ENCODE results near the gene OR6B3.

Gene OR6B3

DNA sequence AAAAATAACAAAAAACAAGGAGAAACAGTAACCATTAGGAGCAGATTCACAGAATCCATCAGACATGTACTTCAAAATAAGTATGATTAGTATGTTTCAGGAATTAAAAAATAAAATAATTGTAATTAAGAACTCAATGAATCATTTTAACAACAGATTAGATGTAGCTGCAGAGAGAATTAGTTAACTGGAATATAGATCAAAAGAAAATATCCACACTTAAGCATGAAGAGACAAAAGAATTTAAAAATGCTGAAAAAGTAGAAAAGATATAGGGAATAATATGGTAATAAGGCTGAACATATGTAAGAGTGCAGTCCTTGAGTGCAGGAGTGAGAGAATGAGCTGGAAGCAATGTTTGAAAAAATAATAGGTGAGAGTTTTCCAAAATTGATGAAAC is 24.1 kb upstream of the OR6B3 start:
- TF ChIP-seq, protein P1, sequence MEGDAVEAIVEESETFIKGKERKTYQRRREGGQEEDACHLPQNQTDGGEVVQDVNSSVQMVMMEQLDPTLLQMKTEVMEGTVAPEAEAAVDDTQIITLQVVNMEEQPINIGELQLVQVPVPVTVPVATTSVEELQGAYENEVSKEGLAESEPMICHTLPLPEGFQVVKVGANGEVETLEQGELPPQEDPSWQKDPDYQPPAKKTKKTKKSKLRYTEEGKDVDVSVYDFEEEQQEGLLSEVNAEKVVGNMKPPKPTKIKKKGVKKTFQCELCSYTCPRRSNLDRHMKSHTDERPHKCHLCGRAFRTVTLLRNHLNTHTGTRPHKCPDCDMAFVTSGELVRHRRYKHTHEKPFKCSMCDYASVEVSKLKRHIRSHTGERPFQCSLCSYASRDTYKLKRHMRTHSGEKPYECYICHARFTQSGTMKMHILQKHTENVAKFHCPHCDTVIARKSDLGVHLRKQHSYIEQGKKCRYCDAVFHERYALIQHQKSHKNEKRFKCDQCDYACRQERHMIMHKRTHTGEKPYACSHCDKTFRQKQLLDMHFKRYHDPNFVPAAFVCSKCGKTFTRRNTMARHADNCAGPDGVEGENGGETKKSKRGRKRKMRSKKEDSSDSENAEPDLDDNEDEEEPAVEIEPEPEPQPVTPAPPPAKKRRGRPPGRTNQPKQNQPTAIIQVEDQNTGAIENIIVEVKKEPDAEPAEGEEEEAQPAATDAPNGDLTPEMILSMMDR (conservative IDR thresholded peaks at IDR 0.05) = no peak
- no peak for TF ChIP-seq ZFX (IDR thresholded peaks at IDR 0.05)
- no peak overlapping the region for H3K27ac ChIP-seq

DNA sequence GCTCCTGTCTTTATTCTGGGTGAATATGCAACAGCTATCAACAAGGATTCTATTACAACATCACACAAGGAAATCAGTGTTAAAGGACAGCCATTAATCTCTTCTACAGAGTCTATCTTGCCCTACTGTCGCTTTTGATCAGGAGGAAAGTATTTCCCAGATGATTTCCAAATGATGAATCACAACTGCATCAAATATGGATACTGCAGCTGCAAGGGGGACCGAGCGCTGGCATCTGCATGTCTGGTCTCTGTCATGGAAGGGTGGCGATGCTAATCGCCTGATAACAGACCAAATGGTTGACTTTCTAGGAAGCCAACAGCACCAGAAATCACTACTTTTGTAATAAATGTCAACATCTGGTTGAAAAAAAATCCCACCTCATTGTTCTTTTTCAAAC is 21.2 kb upstream of the OR6B3 start:
- H3K27ac ChIP-seq = no peak overlapping the region
- TF ChIP-seq, protein P1 (conservative IDR thresholded peaks at IDR 0.05) = no peak
- TF ChIP-seq ZFX (IDR thresholded peaks at IDR 0.05) = no peak

DNA sequence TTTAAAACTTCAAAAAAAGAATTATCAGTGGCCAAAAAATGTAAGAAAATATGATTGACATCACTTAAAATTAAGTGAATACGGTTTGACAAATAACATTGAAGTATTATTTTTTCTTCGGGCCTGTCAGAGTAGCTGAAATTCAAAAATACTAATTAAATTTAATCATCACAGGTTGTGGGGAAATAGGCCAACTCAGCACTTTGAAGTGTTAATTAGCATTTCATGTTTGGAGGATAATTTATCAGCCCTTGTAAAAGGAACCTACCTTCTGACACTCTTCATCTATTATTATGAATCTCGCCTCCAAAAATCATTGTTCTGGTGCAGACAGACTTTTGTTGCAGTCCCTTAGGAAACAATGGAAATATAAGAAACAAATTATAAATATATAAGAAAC is 17.6 kb upstream of the OR6B3 start:
- H3K27ac ChIP-seq = no peak overlapping the region
- TF ChIP-seq ZFX (IDR thresholded peaks at IDR 0.05) = no peak

DNA sequence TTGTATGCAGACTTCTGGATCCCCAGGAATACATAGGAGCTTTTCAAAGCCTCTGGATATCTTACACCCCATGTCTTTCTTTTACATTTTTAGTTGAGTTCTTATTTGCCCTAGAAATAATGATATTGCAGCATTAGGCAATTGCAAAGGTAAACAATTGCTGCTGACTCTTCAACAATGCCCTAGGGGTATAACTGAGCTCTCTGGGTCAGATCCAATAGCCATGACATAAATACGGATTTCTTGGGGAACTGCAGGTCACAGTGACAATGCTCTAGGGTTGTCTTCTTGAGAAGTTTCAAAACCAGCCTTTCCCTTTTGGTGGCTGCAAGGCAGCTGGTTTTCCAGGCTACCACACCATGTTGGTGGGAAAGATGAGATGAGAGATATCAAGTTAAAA is 16.5 kb upstream of the OR6B3 start:
- no peak overlapping the region for H3K27ac ChIP-seq
- TF ChIP-seq, protein P1 (conservative IDR thresholded peaks at IDR 0.05) = no peak
- TF ChIP-seq ZFX (IDR thresholded peaks at IDR 0.05) = no peak

DNA sequence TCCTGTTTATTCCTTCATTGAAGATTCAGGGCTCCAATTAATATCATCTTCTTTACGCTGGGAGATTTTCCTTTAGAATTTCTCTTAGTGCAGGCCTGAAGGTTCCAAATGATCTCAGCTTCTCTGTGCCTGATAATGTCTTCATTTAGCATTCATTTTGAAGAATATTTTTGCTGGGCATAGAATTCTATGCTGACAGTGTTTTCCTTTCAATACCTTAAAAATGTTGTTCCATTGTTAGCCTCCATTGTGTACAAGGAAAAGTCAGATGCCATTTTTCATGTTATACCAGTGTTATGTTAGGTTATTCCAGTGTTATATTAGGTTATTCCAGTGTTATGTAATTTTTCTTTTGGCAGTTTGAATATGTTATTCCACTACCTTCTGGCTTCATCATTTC is 14.9 kb upstream of the OR6B3 start:
- no peak for TF ChIP-seq ZFX (IDR thresholded peaks at IDR 0.05)
- TF ChIP-seq, protein P1 (conservative IDR thresholded peaks at IDR 0.05) = no peak
- no peak overlapping the region for H3K27ac ChIP-seq

DNA sequence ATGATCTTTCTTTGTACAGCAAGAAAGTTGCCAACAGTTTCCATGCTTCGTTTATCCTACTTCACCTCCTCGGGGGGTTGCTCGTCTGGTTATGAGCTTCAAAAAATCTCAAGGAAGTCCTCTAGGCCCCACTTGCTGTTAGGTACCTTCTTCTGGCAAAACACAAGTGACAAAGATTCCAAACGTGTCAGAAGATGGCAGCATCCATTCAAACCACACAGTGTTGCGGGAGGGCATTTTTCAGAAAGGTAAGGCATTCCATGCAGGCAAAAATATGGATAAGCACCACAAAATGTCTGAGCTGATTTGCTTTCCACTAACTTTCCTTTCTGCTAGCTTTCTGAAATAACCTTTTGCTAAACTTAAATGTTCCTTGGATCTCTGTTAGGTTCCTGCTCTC is 13.2 kb upstream of the OR6B3 start:
- no peak for TF ChIP-seq ZFX (IDR thresholded peaks at IDR 0.05)
- TF ChIP-seq, protein P1 (conservative IDR thresholded peaks at IDR 0.05) = no peak
- no peak overlapping the region for H3K27ac ChIP-seq

DNA sequence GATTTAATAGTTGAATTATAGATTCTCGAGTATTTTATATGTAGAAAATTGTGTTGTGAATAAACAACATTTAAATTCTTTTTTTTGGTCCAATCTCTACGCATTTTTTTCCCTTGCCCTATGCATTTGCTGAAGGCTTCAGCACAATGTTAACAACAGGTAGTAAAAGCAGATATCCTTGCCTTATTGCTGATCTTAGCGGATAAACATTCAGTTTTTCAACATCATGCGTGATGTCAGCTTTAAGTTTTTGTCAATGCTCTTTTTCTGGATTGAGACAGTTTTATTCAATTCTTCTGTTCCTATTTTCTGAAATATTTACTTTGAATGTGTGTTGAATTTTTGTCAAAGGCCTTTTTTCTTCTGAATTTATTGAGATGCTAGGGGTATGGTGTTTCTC is 11.6 kb upstream of the OR6B3 start:
- no peak overlapping the region for H3K27ac ChIP-seq
- TF ChIP-seq ZFX (IDR thresholded peaks at IDR 0.05) = no peak
- TF ChIP-seq, protein P1 (conservative IDR thresholded peaks at IDR 0.05) = no peak

DNA sequence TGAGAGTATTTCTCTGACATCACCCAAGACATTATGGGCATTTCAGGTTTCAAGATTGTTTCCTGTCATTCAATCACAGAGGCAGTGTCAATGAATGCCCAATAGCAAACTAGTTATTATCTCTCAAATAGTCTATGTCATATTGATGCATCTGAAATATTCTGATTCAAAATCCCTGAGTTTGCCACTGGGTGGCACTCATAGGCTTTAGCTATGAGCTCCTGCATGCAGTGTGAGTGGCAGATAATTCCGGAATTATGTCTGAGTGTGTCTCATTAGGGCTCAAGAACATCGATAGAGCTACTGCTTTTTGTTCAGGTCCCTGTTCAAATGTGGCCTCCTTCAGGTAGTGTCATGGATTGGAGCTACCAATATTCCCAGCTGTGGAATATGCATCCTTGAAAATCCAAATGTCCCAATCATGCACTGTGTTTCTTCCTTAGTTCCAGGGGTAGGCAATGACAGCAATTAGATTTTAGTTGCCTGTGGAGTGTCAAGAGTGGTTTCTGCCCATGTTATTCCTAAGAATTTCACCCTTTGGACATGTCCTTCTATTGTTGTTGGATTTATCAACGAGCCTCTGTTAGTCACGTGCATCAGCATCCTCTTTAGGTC is 7.8 kb upstream of the OR6B3 start:
- H3K27ac ChIP-seq = no peak overlapping the region
- TF ChIP-seq ZFX (IDR thresholded peaks at IDR 0.05) = no peak
- TF ChIP-seq, protein P1 (conservative IDR thresholded peaks at IDR 0.05) = peak; percentile 80

All from C4-2B (cell line).